Hepatocyte (in vitro differentiated cells): Measurements from ENCODE around the gene ACTL6A. TPM values are rescaled to one million over a fixed set of nuclear protein-coding genes. Genes with fewer than 3 reads are reported as not detected.

ENCODE experiments used
- DNase-seq: peaks from one replicate; pipeline ENCODE4 v3.0.0-alpha.2; 2016; ENCODE audit warnings: low spot score
- H2AFZ ChIP-seq: fragments of 200-600 bp; sonication (generic); 2 replicates; pipeline ENCODE4 v1.6.0; 2016; ENCODE audit warnings: antibody characterized with exemption, mild to moderate bottlenecking
- H3K27ac ChIP-seq: fragments of 200-600 bp; sonication (generic); 2 replicates; pipeline ENCODE4 v1.5.1; 2016; ENCODE audit warnings: mild to moderate bottlenecking
- H3K27me3 ChIP-seq: fragments of 200-600 bp; sonication (generic); 2 replicates; pipeline ENCODE4 v1.6.1; 2016
- H3K36me3 ChIP-seq: fragments of 200-600 bp; sonication (generic); replicated peaks from 2 replicates; pipeline ENCODE4 v1.5.1; 2016; ENCODE audit warnings: low read depth; ENCODE audit not compliant: insufficient read depth
- H3K4me1 ChIP-seq: fragments of 200-600 bp; sonication (generic); 2 replicates; pipeline ENCODE4 v1.5.1; 2016; ENCODE audit warnings: mild to moderate bottlenecking, moderate library complexity; ENCODE audit not compliant: insufficient read depth
- H3K4me2 ChIP-seq: fragments of 200-600 bp; sonication (generic); 2 replicates; pipeline ENCODE4 v1.6.0; 2016
- H3K4me3 ChIP-seq: fragments of 200-600 bp; sonication (generic); 2 replicates; pipeline ENCODE4 v1.5.1; 2016; ENCODE audit warnings: mild to moderate bottlenecking
- H3K79me2 ChIP-seq: fragments of 200-600 bp; sonication (generic); 2 replicates; pipeline ENCODE4 v1.6.0; 2017; ENCODE audit warnings: mild to moderate bottlenecking
- H3K9me2 ChIP-seq: fragments of 200-600 bp; sonication (generic); replicated peaks from 2 replicates; pipeline ENCODE4 v1.6.0; 2017; ENCODE audit warnings: mild to moderate bottlenecking; ENCODE audit not compliant: insufficient read depth
- H3K9me3 ChIP-seq: fragments of 200-600 bp; sonication (generic); 2 replicates; pipeline ENCODE4 v1.5.1; 2016; ENCODE audit warnings: low read depth, mild to moderate bottlenecking
- H4K20me1 ChIP-seq: fragments of 200-600 bp; sonication (generic); 2 replicates; pipeline ENCODE4 v1.6.0; 2016; ENCODE audit warnings: mild to moderate bottlenecking; ENCODE audit not compliant: insufficient read depth, poor library complexity, severe bottlenecking
- CTCF ChIP-seq: fragments of 200-600 bp; sonication (generic); IDR thresholded peaks from 2 replicates; pipeline ENCODE4 v1.5.1; 2016; ENCODE audit warnings: antibody characterized with exemption, mild to moderate bottlenecking; ENCODE audit not compliant: poor library complexity
- EZH2 ChIP-seq: fragments of 200-600 bp; sonication (generic); IDR thresholded peaks from 2 replicates; pipeline ENCODE4 v1.6.1; 2016; ENCODE audit warnings: antibody characterized with exemption, mild to moderate bottlenecking, borderline replicate concordance
- EZH2phosphoT487 ChIP-seq: fragments of 200-600 bp; sonication (generic); IDR thresholded peaks from one replicate; pipeline ENCODE4 v1.6.1; 2018; ENCODE audit warnings: antibody characterized with exemption, mild to moderate bottlenecking, low read depth, moderate library complexity; ENCODE audit not compliant: unreplicated experiment, severe bottlenecking
- WGBS: methylation state at CpG from one replicate; pipeline ENCODE4 v1.1.6; 2016; ENCODE audit warnings: low lambda C conversion rate; ENCODE audit errors: missing lambda C conversion rate; 5-methylcytosine and 5-hydroxymethylcytosine counted together
- polyA plus RNA-seq: library from polyadenylated mRNA; unstranded; fragments of >200 nt; fragmentation: Nextera tagmentation; extraction: Ambion mirVana; gene quantifications from 2 replicates; pipeline ENCODE4 v1.2.1, GENCODE V29; 2016
- total RNA-seq: library from RNA; depleted of rRNA; stranded (reverse); fragments of >200 nt; gene quantifications from 2 replicates; pipeline ENCODE4 v1.2.3, GENCODE V29; 2014

ACTL6A gene
- total and polyA plus RNA-seq, 2 experiments from 2014 or later: 56.8 to 68.7 TPM

- H2AFZ ChIP-seq: no peak overlapping the region
- no peak overlapping the region for H3K4me2 ChIP-seq
- H3K36me3 ChIP-seq: no peaks in the 10 kb centered on the region
- H3K4me1 ChIP-seq: peaks cover 9% of the 10 kb centered on the region
- H3K79me2 ChIP-seq: peaks cover 50% of the 10 kb centered on the region
- H3K27ac ChIP-seq: no peak overlapping the region
- peaks cover 8% of the 10 kb centered on the region for H4K20me1 ChIP-seq
- H3K9me2 ChIP-seq: no peaks in the 10 kb centered on the region
- no peak for DNase-seq
- no peaks in the 10 kb centered on the region for H3K9me3 ChIP-seq
- H3K27me3 ChIP-seq: no peaks in the 10 kb centered on the region
- no peak for TF ChIP-seq CTCF
- TF ChIP-seq EZH2phosphoT487: no peak
- no peak for TF ChIP-seq EZH2
- WGBS: 89% methylated on average over 3 of the region's 3 CpGs
- no peak overlapping the region for H3K4me3 ChIP-seq
Measured at GRCh38 chr3:179565496-179565895, 2.8 kb downstream of the ACTL6A start.

- Histone ChIP-seq H3K27ac (no peak overlapping the region), H3K27me3 (no peaks in the 10 kb centered on the region), H3K4me3 (no peak overlapping the region), H2AFZ (no peak overlapping the region), H4K20me1 (no peaks in the 10 kb centered on the region), H3K9me3 (no peaks in the 10 kb centered on the region), H3K9me2 (no peaks in the 10 kb centered on the region), H3K4me1 (no peaks in the 10 kb centered on the region), H3K4me2 (no peak overlapping the region), H3K79me2 (no peaks in the 10 kb centered on the region), H3K36me3 (no peaks in the 10 kb centered on the region)
- DNase-seq: no peak
- WGBS: 100% methylated on average over 1 of the region's 1 CpG
- TF ChIP-seq CTCF: no peak
- no peak for TF ChIP-seq EZH2phosphoT487
- no peak for TF ChIP-seq EZH2
Measured at GRCh38 chr3:179580992-179581391, 18.3 kb downstream of the ACTL6A start.

- Histone ChIP-seq H3K4me2 (no peak overlapping the region), H2AFZ (no peak overlapping the region), H3K36me3 (no peaks in the 10 kb centered on the region), H4K20me1 (no peaks in the 10 kb centered on the region), H3K79me2 (no peaks in the 10 kb centered on the region), H3K27me3 (no peaks in the 10 kb centered on the region), H3K4me3 (no peak overlapping the region), H3K9me3 (no peaks in the 10 kb centered on the region), H3K4me1 (no peaks in the 10 kb centered on the region), H3K9me2 (no peaks in the 10 kb centered on the region), H3K27ac (no peak overlapping the region)
- no peak for TF ChIP-seq CTCF
- no peak for TF ChIP-seq EZH2
- TF ChIP-seq EZH2phosphoT487: no peak
- no peak for DNase-seq
Measured at GRCh38 chr3:179589143-179589542, 26.4 kb downstream of the ACTL6A start.

- Histone ChIP-seq H3K4me3 (no peak overlapping the region), H3K27me3 (no peaks in the 10 kb centered on the region), H2AFZ (no peak overlapping the region), H3K27ac (no peak overlapping the region), H3K36me3 (no peaks in the 10 kb centered on the region), H3K4me1 (no peaks in the 10 kb centered on the region), H4K20me1 (no peaks in the 10 kb centered on the region), H3K4me2 (no peak overlapping the region), H3K9me2 (no peaks in the 10 kb centered on the region), H3K9me3 (no peaks in the 10 kb centered on the region), H3K79me2 (peaks cover 6% of the 10 kb centered on the region)
- 85% methylated on average over 2 of the region's 2 CpGs for WGBS
- DNase-seq: no peak
- TF ChIP-seq CTCF (no peak), EZH2phosphoT487 (no peak), EZH2 (no peak)
Measured at GRCh38 chr3:179590669-179591068, 27.9 kb downstream of the ACTL6A start.
